ENCODE measurements around the gene PANX2. TPM values are rescaled to one million over a fixed set of nuclear protein-coding genes. Genes with fewer than 3 reads are reported as not detected.

The PANX2 gene
- total RNA-seq, 1 experiment from 2014 or later: 0.58 TPM

DNA sequence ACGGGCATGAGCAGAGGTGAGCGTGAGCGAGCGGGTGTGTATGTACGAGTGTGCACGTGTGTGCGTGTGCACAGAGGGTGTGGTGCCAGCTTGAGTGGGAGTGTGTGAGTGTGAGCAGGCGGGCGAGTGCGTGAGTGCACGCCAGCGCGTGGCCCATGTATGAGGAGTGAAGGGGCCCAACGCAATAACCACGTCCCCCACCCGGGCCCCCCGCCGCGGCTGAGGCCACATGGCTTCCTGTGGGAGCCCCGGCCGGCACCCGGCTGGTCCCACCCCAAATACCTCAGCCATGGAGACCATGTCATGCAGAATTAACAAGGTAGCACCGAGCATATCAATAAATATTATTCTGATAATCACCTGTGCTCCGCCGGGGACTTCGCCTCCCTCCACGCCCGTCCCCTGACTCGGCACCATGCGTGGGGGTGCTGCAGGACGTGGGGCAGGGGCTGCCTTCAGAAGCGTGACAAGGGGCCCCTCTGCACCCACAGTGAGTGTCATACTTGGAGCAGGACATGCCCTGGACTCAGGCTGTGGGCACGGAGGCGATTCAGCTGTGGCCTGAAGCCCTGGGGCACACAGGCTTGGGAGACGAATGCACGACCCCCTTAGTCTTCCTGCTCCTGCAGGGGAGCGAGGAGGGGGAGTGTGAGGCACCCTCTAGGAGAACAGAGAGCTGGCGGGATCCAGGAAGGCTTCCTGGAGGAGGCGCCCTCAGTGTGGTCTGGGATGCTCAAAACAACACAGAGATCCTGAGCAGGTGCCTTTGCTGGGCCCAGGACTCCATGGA, 9.6 kb downstream of the PANX2 start:
- DNase-seq (ENCODE audit: low read depth in 1 of 2, low spot score in 2 of 2): no peak
- no peak overlapping the region for H3K27ac ChIP-seq
- H3K36me3 ChIP-seq: no peaks in the 10 kb centered on the region
- H3K9me3 ChIP-seq (replicated peaks): no peaks in the 10 kb centered on the region
- H3K27me3 ChIP-seq (replicated peaks): no peaks in the 10 kb centered on the region
- no peak overlapping the region for H3K4me3 ChIP-seq
- peaks cover 6% of the 10 kb centered on the region for H3K4me1 ChIP-seq (replicated peaks)

DNA sequence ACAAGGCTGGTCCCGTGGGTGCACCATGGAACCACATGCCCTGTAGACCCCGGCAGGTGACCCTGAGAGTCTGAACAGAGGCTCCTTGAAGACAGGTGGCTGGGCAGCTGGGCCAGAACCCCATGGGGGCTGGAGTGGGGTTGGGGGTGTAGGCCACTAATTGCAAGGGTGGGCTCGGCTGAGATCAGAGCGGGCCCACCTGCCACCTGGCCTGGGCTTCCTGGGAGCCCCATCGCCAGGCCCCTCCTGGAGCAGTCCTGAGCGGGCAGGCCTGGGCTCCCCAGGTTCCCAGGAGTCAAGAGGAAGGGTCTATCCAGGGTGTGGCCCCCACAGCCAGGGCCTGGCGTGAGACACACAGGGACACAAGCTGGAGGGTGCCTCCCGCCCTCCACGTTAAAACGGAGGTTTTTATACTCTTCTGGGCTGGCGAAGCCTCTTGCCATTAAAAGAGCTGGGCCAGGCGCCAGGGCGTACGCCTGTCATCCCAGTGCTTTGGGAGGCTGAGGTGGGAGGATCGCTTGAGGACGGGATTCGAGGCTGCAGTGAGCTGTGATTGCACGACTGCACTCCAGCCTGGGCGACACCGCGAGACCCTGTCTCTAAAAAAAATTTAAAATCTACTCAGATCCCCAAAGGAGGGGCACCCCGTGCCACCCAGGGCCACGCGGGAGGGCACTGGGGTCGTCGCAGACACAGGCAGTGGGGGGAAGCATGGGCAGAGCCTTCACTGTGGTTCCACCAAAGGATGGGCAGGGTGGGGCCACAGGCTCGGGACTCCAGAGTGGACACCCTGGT, 10.4 kb downstream of the PANX2 start:
- peaks cover 10% of the 10 kb centered on the region for H3K4me1 ChIP-seq (replicated peaks)
- no peak for DNase-seq (ENCODE audit: low read depth in 1 of 2, low spot score in 2 of 2)
- no peaks in the 10 kb centered on the region for H3K36me3 ChIP-seq
- H3K27me3 ChIP-seq (replicated peaks): no peaks in the 10 kb centered on the region
- H3K4me3 ChIP-seq: no peak overlapping the region
- H3K9me3 ChIP-seq (replicated peaks): no peaks in the 10 kb centered on the region
- no peak overlapping the region for H3K27ac ChIP-seq

DNA sequence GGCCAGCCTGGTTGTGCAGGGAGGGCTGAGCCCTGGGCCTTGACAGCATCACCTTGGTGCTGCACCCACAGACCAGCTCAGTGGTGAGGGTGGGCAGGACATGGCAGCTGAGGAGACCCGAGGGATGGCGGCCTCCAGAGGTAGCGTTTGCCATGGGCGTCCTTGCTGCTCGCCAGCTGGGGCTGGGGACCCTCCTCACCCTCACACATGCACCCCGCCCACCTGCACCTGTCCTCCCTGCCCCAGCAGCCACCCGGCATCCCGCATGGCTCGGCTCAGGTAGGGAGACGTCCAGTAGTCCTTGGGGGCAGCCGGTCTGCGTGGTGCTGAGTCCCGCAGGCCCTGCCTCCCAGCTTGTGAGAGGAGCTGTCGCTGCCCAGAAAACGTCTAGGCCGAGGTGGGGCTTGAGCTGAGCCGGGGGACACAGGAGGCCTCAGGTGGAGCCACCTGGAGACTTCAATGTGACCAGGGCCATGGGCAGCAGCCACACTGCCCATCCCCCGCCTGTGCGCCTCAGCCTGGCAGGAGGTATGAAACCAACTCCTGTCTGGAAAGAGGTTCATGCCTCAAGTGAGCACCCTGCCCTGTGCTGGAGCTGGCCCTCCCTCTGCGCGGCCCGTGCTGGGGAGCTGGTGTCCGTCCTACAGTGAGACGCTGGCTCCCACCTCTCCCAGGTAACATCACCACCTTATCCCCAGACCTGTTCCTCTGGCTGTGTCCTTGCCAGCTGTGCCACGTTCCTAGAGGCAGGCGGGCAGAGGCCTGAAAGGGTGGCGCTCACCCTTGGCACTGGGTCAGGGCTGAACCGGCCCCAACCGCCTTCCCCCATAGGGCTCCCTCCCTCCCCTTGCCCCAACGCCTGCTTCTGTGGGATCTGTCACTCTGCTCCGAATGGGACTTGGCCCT, 11.9 kb downstream of the PANX2 start:
- Histone ChIP-seq H3K27ac (no peak overlapping the region), H3K9me3 (replicated peaks) (no peaks in the 10 kb centered on the region), H3K4me1 (replicated peaks) (peaks cover 22% of the 10 kb centered on the region), H3K36me3 (peaks cover 4% of the 10 kb centered on the region), H3K4me3 (no peak overlapping the region), H3K27me3 (replicated peaks) (no peaks in the 10 kb centered on the region)
- no peak for DNase-seq (ENCODE audit: low read depth in 1 of 2, low spot score in 2 of 2)

DNA sequence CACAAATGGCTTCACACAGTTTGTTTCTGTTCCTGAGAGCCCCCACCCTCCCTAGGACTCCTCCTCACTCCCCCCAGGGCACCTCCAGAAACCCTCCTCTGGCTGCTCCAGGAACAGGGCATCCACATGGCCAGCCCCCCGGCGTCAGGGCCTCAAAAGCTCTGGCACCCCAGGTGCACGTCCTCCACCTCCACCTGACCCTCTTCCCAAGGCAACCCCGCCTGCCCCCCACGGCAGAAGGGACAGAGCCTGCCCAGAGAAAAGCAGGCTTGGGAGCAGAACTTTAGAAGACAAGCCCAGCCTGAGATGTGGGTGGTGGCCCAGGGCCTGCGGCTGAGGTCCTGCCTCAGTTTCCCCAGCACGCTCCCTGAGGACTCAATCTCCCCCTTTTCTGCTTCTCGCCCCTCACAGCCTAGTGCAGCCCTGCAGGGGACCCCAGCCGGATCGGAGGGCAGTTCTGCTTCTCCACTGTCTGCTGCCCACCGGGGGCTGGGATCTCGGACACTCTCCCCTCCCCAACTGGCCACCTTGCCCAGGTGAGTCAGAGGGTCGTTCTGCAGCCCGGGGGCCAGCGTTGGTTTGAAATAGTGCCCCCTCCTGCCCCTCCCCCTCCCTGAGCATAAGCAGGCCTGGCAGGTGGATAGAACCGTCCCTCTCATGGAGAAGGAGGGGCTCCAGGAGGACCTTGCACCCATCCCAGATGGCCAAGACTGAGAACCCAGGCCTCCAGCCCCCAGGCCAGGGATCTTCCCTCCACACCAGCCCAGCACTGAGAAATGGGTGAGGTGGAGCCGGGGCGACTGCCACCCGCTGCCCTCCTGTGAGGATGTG, 12.8 kb downstream of the PANX2 start:
- Histone ChIP-seq H3K4me1 (replicated peaks) (peaks cover 22% of the 10 kb centered on the region), H3K27ac (no peak overlapping the region), H3K27me3 (replicated peaks) (no peaks in the 10 kb centered on the region), H3K4me3 (no peak overlapping the region), H3K9me3 (replicated peaks) (no peaks in the 10 kb centered on the region), H3K36me3 (peaks cover 4% of the 10 kb centered on the region)
- no peak for DNase-seq (ENCODE audit: low read depth in 1 of 2, low spot score in 2 of 2)

DNA sequence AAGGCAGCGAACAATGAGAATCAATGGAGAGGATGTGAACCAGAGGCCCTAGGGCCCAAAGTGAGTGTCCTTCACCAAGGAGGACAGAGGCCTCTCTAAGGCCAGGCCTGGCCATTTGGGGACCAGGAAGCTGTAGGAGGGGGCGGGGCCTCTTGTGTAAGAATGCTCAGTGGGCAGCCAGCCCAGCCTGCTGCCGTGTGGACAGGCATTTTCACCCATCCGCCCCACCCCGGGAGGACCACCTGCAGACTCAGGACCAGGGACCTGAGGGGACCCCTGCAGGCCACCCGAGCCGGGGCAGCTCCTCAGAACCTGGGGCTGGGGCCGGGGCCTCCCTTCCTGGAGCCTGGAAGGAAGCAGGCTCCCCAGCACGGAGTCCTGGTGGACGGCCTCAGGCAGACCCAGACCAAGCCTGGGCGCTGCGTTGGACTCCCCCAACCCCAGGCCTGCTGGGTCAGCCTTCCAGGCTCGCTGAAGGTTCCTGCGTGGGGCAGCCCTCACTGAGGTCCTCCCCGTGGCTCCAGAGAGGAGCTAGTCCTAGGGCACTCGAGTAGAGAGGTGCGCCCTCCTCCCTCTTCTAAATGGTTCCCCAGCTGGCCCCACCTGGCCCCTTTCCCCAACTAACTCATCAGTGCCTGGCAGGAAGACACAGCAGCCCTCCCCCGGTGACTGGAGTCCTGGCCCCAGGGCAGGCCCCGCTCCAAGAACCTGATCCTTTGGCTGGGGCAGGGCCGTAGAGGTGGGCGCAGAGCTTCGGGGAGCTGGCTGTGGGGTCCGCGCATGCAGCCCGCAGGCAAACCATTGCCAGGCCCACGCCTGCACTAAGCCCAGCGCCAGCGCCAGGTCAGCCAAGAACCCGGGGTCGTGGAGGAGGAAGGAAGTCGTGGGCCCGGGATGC, 13.7 kb downstream of the PANX2 start:
- no peak overlapping the region for H3K27ac ChIP-seq

DNA sequence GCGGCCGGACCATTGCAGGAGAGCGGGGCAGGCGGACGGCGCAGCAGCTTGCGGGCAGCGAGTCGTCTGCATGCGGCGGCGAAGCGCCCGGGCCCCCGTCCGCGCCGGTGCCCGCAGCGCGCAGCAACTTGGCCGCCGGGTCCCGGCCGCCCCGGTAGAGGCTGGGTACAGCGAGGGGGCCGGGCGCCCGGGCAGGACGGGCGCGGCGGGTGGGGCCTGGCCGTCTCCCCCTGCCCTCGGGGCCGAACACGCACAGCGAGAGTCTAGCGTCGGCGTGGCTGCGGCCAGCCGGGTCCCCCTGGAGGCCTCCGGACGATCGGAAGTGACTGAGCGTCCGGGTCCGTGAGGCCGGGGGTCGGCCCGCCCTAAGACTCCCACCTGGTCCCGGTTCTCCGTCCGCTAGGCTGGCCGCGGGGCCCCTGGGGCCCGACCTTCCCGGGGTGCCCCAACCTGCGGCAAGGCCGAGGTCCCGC, 14.4 kb downstream of the PANX2 start:
- H3K4me3 ChIP-seq: peak overlapping the region; percentile 75
- H3K27ac ChIP-seq: no peak overlapping the region
- DNase-seq (ENCODE audit: low read depth in 1 of 2, low spot score in 2 of 2): no peak

More for the DNA sequence above, 13.7 kb downstream of the PANX2 start:
- Histone ChIP-seq H3K36me3 (peaks cover 10% of the 10 kb centered on the region), H3K4me3 (no peak overlapping the region), H3K27me3 (replicated peaks) (no peaks in the 10 kb centered on the region), H3K4me1 (replicated peaks) (peaks cover 25% of the 10 kb centered on the region), H3K9me3 (replicated peaks) (no peaks in the 10 kb centered on the region)
- peak in 1 of 2 experiments; percentile 24 for DNase-seq (ENCODE audit: low read depth in 1 of 2, low spot score in 2 of 2)

DNA sequence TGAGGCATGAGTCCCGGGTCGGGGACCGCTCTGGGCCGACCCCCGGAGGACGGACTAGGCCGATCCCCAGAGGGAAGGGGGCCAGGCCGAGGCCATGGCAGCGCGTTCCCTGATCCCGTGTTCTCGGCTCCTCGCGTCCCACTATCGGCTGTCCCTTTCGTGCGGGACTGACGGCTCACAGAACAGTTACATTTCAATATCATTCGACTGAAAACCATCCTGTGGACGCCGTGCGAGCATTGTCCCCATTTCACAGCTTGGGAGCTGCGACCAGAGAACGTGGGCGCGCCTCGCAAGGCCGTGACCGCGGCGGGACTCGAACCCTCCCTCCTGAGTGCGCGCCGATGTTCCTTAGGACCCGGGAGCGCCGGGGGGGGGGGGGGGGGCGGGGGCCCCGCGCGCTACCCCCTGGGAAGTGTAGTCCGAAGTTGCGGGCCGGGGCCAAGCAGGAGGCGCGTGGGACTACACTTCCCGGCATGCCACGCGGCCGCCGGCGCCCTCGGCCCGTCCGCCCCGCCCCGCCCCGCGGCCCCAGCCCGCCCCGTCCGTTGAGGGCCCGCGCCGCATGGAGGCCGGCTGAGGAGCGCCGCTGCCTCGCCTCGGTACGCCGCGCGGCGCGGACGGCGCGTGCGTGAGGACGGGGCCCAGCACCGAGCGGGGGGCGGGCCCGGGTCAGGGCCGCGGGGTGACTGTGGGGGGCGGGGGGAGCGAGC, 15.0 kb downstream of the PANX2 start, which contains the start of gene TRABD:
Gene TRABD, plus strand, starts transcription at position 539 of the 713 bp plus-strand sequence. CDS start 7,148 bp downstream, outside the sequence.
- peak; percentile 70 to 90 for DNase-seq (ENCODE audit: low read depth in 1 of 2, low spot score in 2 of 2)
- no peak within 1 kb of the TSS for H3K27ac ChIP-seq
- H3K4me3 ChIP-seq: peak within 1 kb of the TSS; percentile 75
- H3K27me3 ChIP-seq (replicated peaks): no peaks in the 10 kb centered on the region
- peaks cover 37% of the 10 kb centered on the region for H3K4me1 ChIP-seq (replicated peaks)
- H3K9me3 ChIP-seq (replicated peaks): no peaks in the 10 kb centered on the region
- H3K36me3 ChIP-seq: peaks cover 15% of the 10 kb centered on the region

More for the DNA sequence above, 14.4 kb downstream of the PANX2 start:
- no peaks in the 10 kb centered on the region for H3K9me3 ChIP-seq (replicated peaks)
- peaks cover 11% of the 10 kb centered on the region for H3K36me3 ChIP-seq
- H3K4me1 ChIP-seq (replicated peaks): peaks cover 31% of the 10 kb centered on the region
- H3K27me3 ChIP-seq (replicated peaks): no peaks in the 10 kb centered on the region

DNA sequence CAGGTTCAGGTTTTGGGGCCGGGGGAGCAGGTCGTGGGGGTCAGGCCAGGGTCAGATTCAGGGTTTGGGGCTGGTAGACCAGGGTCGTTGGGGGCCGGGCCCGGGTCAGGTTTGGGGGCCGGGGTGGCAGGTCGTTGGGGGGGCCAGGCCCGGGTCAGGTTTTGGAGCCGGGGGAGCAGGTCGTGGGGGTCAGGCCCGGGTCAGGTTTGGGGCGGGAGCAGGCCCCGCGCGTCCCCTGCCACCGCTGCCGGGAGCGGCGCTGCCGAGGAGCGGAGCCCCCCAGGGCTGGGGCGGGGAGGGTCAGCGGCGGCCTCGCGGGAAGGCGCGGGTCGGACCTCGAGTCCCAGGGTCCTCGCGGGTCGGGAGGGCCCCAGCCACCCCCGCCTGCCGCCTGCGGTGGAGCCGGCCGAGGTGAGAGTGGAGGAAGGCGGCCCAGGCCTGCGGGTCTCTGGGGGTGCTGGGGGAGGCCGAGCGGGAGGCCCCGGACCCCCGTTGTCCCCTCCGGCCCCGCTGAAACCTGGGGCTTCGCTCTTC, 15.7 kb downstream of the PANX2 start:
- H3K4me1 ChIP-seq (replicated peaks): peaks cover 45% of the 10 kb centered on the region

DNA sequence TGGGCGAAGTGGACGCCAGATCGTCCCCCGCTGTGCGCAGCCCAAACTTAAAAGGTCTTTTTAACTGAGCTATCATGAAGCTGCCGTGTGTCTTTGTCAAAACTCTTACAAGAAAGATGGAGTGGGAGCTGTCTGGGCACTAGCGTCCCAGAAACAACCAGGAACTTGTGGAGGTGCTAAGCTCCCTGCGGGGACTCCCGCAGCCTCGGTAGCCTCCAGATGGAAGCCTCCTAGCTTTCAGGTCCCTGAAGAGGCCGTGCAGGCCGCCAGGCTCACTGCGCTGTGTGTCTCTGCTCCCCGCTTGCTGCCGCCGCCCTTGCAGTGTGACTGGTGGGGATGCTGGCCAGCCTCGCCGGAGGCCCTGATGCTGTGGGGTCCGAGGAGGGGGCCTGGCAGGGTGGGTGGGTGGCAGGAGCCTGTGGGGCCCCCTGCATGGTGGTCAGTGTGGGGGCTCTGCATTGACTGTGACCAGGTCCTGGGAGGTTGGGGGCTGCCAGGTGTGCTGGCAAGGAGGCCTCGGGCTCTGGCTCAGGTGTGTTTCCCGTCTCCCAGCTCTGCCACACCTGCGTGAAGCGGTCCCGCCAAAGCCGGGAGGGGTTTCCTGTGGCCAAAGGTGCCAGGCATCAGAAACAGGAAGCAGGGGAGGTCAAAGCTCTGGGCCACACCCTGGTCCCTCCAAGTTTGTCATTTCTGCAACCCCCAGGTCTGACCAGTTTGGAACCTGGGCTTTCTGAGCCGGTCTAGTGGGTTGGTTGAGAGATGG, 16.4 kb downstream of the PANX2 start:
- peaks cover 26% of the 10 kb centered on the region for H3K36me3 ChIP-seq
- no peaks in the 10 kb centered on the region for H3K9me3 ChIP-seq (replicated peaks)
- H3K4me3 ChIP-seq: peak overlapping the region; percentile 75
- H3K4me1 ChIP-seq (replicated peaks): peaks cover 49% of the 10 kb centered on the region
- no peak for DNase-seq (ENCODE audit: low read depth in 1 of 2, low spot score in 2 of 2)
- H3K27me3 ChIP-seq (replicated peaks): no peaks in the 10 kb centered on the region
- H3K27ac ChIP-seq: no peak overlapping the region

More for the DNA sequence above, 15.7 kb downstream of the PANX2 start:
- Histone ChIP-seq H3K36me3 (peaks cover 19% of the 10 kb centered on the region), H3K9me3 (replicated peaks) (no peaks in the 10 kb centered on the region), H3K27me3 (replicated peaks) (no peaks in the 10 kb centered on the region), H3K27ac (no peak overlapping the region), H3K4me3 (peak overlapping the region; percentile 75)
- peak in 1 of 2 experiments; percentile 26 for DNase-seq (ENCODE audit: low read depth in 1 of 2, low spot score in 2 of 2)

DNA sequence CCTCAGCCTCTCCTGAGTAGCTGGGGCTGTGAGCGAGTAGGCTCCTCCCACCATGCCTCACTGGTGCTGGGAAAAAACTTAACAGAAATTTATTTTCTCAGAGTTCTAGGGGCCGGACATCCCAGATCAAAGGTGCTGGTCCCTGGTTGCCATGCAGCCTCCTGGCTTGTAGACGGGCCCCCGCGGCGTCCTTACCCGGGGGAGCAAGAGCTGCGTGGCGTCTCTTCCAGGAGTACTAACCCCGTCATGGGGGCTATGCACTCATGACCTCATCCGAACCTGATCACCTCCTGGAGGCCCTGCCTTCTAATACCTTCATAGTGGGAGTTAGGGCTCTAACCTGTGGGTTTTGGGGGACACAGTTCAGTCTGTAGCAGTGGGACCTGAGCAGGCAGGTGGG, 17.8 kb downstream of the PANX2 start:
- H3K4me1 ChIP-seq (replicated peaks): peaks cover 49% of the 10 kb centered on the region
- H3K9me3 ChIP-seq (replicated peaks): no peaks in the 10 kb centered on the region
- no peak for DNase-seq (ENCODE audit: low read depth in 1 of 2, low spot score in 2 of 2)
- H3K36me3 ChIP-seq: peaks cover 38% of the 10 kb centered on the region
- no peak overlapping the region for H3K4me3 ChIP-seq
- no peaks in the 10 kb centered on the region for H3K27me3 ChIP-seq (replicated peaks)
- no peak overlapping the region for H3K27ac ChIP-seq
